ENCODE results near the gene C1orf198. TPM values are rescaled to one million over a fixed set of nuclear protein-coding genes. Genes with fewer than 3 reads are reported as not detected.

C1orf198 gene
- total RNA-seq, 1 donor from 2014 or later, result 3.9 TPM

GRCh38 chr1:230794431-230794830, 73.9 kb downstream of the C1orf198 start:
- no peaks in the 10 kb centered on the region for H3K36me3 Mint-ChIP-seq (ENCODE audit: low read depth)
- no peak overlapping the region for H3K27ac Mint-ChIP-seq
- TF ChIP-seq, protein P1, sequence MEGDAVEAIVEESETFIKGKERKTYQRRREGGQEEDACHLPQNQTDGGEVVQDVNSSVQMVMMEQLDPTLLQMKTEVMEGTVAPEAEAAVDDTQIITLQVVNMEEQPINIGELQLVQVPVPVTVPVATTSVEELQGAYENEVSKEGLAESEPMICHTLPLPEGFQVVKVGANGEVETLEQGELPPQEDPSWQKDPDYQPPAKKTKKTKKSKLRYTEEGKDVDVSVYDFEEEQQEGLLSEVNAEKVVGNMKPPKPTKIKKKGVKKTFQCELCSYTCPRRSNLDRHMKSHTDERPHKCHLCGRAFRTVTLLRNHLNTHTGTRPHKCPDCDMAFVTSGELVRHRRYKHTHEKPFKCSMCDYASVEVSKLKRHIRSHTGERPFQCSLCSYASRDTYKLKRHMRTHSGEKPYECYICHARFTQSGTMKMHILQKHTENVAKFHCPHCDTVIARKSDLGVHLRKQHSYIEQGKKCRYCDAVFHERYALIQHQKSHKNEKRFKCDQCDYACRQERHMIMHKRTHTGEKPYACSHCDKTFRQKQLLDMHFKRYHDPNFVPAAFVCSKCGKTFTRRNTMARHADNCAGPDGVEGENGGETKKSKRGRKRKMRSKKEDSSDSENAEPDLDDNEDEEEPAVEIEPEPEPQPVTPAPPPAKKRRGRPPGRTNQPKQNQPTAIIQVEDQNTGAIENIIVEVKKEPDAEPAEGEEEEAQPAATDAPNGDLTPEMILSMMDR (IDR thresholded peaks at IDR 0.05), result no peak
- DNase-seq (no peak), ATAC-seq (ENCODE audit: low read depth) (no peak)
- intact Hi-C loops (cut with micrococcal nuclease), result no loop called here
- POLR2A ChIA-PET, result no interaction called here
- H3K4me3 Mint-ChIP-seq, result no peak overlapping the region
- H3K27me3 Mint-ChIP-seq, result peaks cover 10% of the 10 kb centered on the region
- CTCF ChIA-PET, result no interaction called here
- no peaks in the 10 kb centered on the region for H3K9me3 Mint-ChIP-seq
- H3K4me1 Mint-ChIP-seq, result no peaks in the 10 kb centered on the region

DNA sequence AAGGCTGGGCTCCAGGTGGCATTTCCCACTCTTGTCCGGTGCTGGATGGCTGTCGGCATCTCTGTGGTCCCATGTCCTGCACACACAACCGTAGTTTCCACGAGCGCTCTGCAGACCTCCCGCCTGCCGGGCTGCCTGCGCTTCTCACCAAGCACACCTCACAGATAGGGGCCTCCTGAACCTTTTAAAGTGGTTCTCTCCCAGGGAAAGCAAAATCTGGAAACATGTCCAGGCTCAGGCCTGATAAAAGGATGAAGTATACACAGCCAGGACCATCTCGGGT, 74.9 kb downstream of the C1orf198 start:
- Mint-ChIP-seq H3K36me3 (ENCODE audit: low read depth) (no peaks in the 10 kb centered on the region), H3K27ac (no peak overlapping the region), H3K9me3 (no peaks in the 10 kb centered on the region), H3K4me3 (no peak overlapping the region), H3K27me3 (peaks cover 12% of the 10 kb centered on the region), H3K4me1 (no peaks in the 10 kb centered on the region)
- ChIA-PET CTCF (no interaction called here), POLR2A (no interaction called here)
- no peak for ATAC-seq (ENCODE audit: low read depth)
- intact Hi-C loops (cut with micrococcal nuclease), result no loop called here
- no peak for DNase-seq
- TF ChIP-seq, protein P1 (IDR thresholded peaks at IDR 0.05), result no peak

DNA sequence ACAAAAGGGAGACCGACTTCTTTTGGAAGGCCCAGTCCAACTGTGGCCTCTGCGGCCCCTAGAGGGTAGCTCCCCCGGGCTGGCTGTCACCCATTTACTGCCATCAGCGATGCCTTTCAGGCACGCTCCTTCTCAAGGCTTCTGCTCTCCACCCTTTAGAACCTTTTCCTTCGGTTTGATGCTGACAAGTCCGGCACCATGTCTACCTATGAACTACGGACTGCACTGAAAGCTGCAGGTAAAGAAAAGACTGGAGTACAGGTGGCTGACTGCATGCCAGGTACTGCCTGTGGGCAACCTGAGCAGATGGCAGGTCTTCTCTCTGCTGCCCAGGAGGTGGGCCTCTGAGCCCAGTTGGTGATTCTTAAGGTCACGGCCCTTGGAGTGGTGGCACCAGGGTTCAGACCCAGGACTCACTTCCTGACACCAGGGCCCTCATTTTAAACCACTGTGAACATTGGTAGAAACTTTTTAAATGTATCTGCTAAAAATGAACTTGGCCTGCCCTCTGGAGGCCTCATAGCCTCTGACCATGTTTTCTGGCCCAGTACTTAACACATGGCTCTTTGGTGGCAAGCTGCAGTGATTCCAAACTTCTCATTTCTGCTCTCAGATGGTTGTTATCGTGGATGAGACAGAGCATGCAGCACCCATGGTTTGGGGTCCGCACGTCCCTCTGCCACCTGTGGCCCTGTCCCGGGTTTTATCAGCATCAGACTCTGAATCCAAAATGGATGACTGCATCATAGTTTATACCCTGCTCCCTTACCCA, 75.4 kb downstream of the C1orf198 start:
- ChIA-PET CTCF (no interaction called here), POLR2A (no interaction called here)

GRCh38 chr1:230791986-230792564, 76.2 kb downstream of the C1orf198 start:
- peaks cover 16% of the 10 kb centered on the region for H3K27me3 Mint-ChIP-seq
- CTCF ChIA-PET, result no interaction called here
- intact Hi-C loops (cut with micrococcal nuclease), result no loop called here
- TF ChIP-seq, protein P1 (IDR thresholded peaks at IDR 0.05), result no peak
- H3K27ac Mint-ChIP-seq, result no peak overlapping the region
- DNase-seq, result no peak
- H3K36me3 Mint-ChIP-seq (ENCODE audit: low read depth), result no peaks in the 10 kb centered on the region
- H3K9me3 Mint-ChIP-seq, result no peaks in the 10 kb centered on the region
- no peak for ATAC-seq (ENCODE audit: low read depth)
- POLR2A ChIA-PET, result no interaction called here
- no peak overlapping the region for H3K4me3 Mint-ChIP-seq
- no peaks in the 10 kb centered on the region for H3K4me1 Mint-ChIP-seq

More for the DNA sequence above, 75.4 kb downstream of the C1orf198 start:
- Mint-ChIP-seq H3K9me3 (no peaks in the 10 kb centered on the region), H3K4me3 (no peak overlapping the region), H3K27me3 (peaks cover 16% of the 10 kb centered on the region), H3K27ac (no peak overlapping the region), H3K4me1 (no peaks in the 10 kb centered on the region), H3K36me3 (ENCODE audit: low read depth) (no peaks in the 10 kb centered on the region)
- ATAC-seq (ENCODE audit: low read depth) (no peak), DNase-seq (no peak)
- TF ChIP-seq, protein P1 (IDR thresholded peaks at IDR 0.05), result no peak
- intact Hi-C loops (cut with micrococcal nuclease), result no loop called here

DNA sequence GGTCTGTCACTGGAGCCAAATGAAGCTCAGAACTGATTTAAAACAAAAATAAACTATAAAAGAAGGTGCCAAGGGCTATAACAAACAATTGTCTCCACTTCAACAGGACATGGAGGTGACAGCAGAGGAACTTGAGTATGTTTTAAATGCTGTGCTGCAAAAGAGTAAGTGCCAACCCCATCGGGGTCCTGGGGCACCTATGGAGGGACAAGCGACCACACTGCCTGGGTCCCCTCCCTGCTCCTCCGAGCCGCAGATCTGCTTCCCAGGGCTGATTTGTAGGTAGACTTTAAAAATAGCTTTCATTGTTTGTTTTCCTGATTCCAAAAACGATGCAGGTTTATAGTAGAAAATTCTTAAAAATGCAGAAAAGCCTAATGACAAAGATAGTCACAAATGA, 78.3 kb downstream of the C1orf198 start:
- H3K4me1 Mint-ChIP-seq, result no peaks in the 10 kb centered on the region
- H3K27me3 Mint-ChIP-seq, result peaks cover 17% of the 10 kb centered on the region
- TF ChIP-seq, protein P1 (IDR thresholded peaks at IDR 0.05), result no peak
- no peak overlapping the region for H3K27ac Mint-ChIP-seq
- ChIA-PET POLR2A (no interaction called here), CTCF (no interaction called here)
- intact Hi-C loops (cut with micrococcal nuclease), result no loop called here
- H3K4me3 Mint-ChIP-seq, result no peak overlapping the region
- no peaks in the 10 kb centered on the region for H3K36me3 Mint-ChIP-seq (ENCODE audit: low read depth)
- no peak for DNase-seq
- no peaks in the 10 kb centered on the region for H3K9me3 Mint-ChIP-seq
- no peak for ATAC-seq (ENCODE audit: low read depth)
